ENCODE data around the gene MYH7. TPM values are rescaled to one million over a fixed set of nuclear protein-coding genes. Genes with fewer than 3 reads are reported as not detected.

The MYH7 gene
- total and polyA plus RNA-seq, 2 of the 4 experiments (the other 2 are of a cell fraction): not detected

GRCh38 chr14:23432946-23433345 is 2.5 kb downstream of the MYH7 start:
- no peaks in the 10 kb centered on the region for H3K9me3 ChIP-seq (ENCODE audit: control insufficient read depth, insufficient read depth, low read length)
- no peak for TF ChIP-seq CHD1 (IDR thresholded peaks at IDR 0.05; ENCODE audit: low read depth, low read length)
- no peak for TF ChIP-seq CTCF (conservative IDR thresholded peaks at IDR 0.05; ENCODE audit: low read depth, low read length)
- TF ChIP-seq SMC3 (IDR thresholded peaks at IDR 0.05; ENCODE audit: low read depth, low read length): no peak
- TF ChIP-seq RCOR1 (IDR thresholded peaks at IDR 0.05; ENCODE audit: insufficient replicate concordance, low read length): no peak
- H3K14ac ChIP-seq (replicated peaks; ENCODE audit: low read depth, low read length): no peak overlapping the region
- ChIA-PET CTCF (no interaction called here), POLR2A (ENCODE audit: unreplicated experiment) (no interaction called here)
- intact Hi-C loops (cut with micrococcal nuclease): no loop called here
- H2AFZ ChIP-seq (replicated peaks; ENCODE audit: low read length, poor library complexity): no peak overlapping the region
- 74% methylated on average over 4 of the region's 10 CpGs; no CpG with 5 or more reads in 1 of the 2 experiments for WGBS, 2 experiments (ENCODE audit: extremely low coverage in 2 of 2, insufficient read length in 1 of 2)
- no peak overlapping the region for H2BK15ac ChIP-seq (ENCODE audit: low read depth, low read length)
- BruUV-seq (replicated peaks): no TSS peak
- dilution Hi-C loops (cut with HindIII; ENCODE audit: low sequenced_read_pairs, unreplicated experiment): no loop called here
- H4K91ac ChIP-seq (ENCODE audit: insufficient read depth, low read depth, low read length): no peak overlapping the region
- no peak overlapping the region for H4K5ac ChIP-seq (ENCODE audit: low read depth, low read length)
- H3K9me1 ChIP-seq (ENCODE audit: insufficient read depth, low read length): no peaks in the 10 kb centered on the region; the same call in 1 of the 2 replicates
- no peak overlapping the region for H3K9ac ChIP-seq (ENCODE audit: low read depth, low read length)
- H3K4me2 ChIP-seq (ENCODE audit: low read depth, low read length): no peak overlapping the region
- H3K79me1 ChIP-seq (ENCODE audit: low read depth in 1 of 2, low read length in 2 of 2): no peaks in the 10 kb centered on the region
- in situ Hi-C loops (cut with MboI; ENCODE audit: low sequenced_read_pairs): no loop called here
- no peaks in the 10 kb centered on the region for H3K4me1 ChIP-seq (ENCODE audit: control insufficient read depth, insufficient read depth, low read length)
- no peak overlapping the region for H3K27ac ChIP-seq (ENCODE audit: insufficient read depth, low read length)
- H3K23ac ChIP-seq (ENCODE audit: low read depth, low read length): no peak overlapping the region
- H3K4ac ChIP-seq (ENCODE audit: low read depth, low read length): no peak overlapping the region
- no peak overlapping the region for H2BK120ac ChIP-seq (ENCODE audit: low read depth, low read length)
- H3K27me3 ChIP-seq (ENCODE audit: control insufficient read depth, insufficient read depth, low read length): peaks cover 22% of the 10 kb centered on the region
- no peak overlapping the region for H3K18ac ChIP-seq (ENCODE audit: low read depth, low read length)
- no peaks in the 10 kb centered on the region for H3K36me3 ChIP-seq (ENCODE audit: control insufficient read depth, insufficient read depth, low read length)
- DNase-seq (no peak), ATAC-seq (ENCODE audit: low read depth) (no peak)
- H3K56ac ChIP-seq (ENCODE audit: extremely low read depth, insufficient read depth, low read length): no peak overlapping the region
- no peak overlapping the region for H4K8ac ChIP-seq (ENCODE audit: low read depth in 2 of 2, low read length in 2 of 2)
- H3K4me3 ChIP-seq (ENCODE audit: insufficient read depth, low read depth, low read length): no peak overlapping the region
- H4K20me1 ChIP-seq (ENCODE audit: insufficient read depth, low read length): no peaks in the 10 kb centered on the region
- H2BK5ac ChIP-seq (ENCODE audit: low read depth, low read length, poor library complexity, severe bottlenecking): no peak overlapping the region
- no peak overlapping the region for H2AK5ac ChIP-seq (ENCODE audit: low read depth, low read length)
- no peak overlapping the region for H2AK9ac ChIP-seq (replicated peaks; ENCODE audit: low read depth, low read length, poor library complexity)
- no peak overlapping the region for H2BK20ac ChIP-seq (ENCODE audit: low read depth, low read length)
